ENCODE measurements around the gene TEX53.

DNA sequence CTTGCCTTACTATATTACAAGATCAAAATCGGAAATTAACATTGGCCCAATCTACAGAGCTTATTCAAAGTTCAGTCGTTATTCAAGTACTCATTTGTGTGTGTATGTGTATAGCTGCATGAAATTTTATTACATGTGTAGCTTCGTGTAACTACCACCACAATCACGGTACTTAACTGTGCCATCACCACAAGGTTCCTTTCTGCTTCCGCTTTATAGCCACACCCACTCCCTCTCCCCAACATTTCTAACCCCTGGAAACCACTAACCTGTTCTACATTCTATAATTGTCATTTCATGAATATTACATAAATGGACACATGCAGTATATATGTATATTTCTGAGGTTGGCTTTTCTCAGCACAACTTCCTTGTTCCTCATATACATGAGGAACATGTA lies 28.3 kb upstream of the TEX53 start:
- TF ChIP-seq CTCF (IDR thresholded peaks at IDR 0.05) (no peak), POLR2A (IDR thresholded peaks at IDR 0.05) (no peak)
